ENCODE results near the gene ZFYVE19.

Gene ZFYVE19, protein sequence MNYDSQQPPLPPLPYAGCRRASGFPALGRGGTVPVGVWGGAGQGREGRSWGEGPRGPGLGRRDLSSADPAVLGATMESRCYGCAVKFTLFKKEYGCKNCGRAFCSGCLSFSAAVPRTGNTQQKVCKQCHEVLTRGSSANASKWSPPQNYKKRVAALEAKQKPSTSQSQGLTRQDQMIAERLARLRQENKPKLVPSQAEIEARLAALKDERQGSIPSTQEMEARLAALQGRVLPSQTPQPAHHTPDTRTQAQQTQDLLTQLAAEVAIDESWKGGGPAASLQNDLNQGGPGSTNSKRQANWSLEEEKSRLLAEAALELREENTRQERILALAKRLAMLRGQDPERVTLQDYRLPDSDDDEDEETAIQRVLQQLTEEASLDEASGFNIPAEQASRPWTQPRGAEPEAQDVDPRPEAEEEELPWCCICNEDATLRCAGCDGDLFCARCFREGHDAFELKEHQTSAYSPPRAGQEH

DNA sequence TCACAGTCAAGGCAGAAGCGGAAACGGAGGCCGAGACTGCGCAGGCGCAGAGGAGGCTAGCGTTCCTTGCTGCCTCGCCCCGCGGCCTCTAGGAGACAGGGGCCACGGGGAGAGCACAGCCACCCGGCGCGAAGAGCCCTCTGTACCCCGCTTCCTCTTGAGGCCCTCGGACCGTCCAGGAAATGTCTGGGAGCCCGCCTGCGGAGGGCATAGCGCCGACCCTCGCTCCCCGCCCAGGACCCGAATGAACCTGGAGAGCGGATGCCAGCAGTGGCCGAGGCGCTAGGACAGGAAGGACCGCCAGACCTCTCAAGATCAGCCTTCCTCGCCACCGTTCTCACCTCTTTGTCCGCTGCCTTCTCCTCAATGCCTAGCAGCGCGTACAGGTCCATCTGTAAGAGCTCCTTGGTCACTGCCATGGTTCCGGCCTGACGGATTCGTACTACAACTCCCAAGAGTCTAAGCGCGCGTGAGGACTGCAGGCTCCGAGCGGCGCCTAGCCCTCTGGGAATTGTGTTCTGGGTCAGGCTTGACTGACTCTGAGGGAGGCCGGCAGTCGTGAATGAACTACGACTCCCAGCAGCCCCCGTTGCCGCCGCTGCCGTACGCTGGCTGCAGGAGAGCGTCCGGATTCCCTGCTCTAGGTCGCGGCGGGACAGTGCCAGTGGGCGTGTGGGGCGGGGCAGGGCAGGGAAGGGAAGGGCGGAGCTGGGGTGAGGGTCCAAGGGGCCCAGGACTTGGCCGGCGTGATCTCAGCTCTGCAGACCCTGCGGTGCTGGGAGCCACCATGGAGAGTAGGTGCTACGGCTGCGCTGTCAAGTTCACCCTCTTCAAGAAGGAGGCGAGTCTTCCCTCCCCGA lies at the start of gene ZFYVE19, which contains the start of gene DNAJC17:
TSS of gene ZFYVE19 (plus strand) at position 62 of the 860 bp plus-strand sequence. CDS start at position 563, 501 bp downstream.
TSS of gene DNAJC17 (minus strand) at position 446 of the 860 bp plus-strand sequence. CDS start at position 419, 27 bp downstream.
- peak; percentile 91 for DNase-seq

GRCh38 chr15:40759961-40760360 lies 46.9 kb upstream of the ZFYVE19 start:
- DNase-seq, result no peak

- DNase-seq, result no peak
Measured at GRCh38 chr15:40762919-40763800, 43.7 kb upstream of the ZFYVE19 start.

DNA sequence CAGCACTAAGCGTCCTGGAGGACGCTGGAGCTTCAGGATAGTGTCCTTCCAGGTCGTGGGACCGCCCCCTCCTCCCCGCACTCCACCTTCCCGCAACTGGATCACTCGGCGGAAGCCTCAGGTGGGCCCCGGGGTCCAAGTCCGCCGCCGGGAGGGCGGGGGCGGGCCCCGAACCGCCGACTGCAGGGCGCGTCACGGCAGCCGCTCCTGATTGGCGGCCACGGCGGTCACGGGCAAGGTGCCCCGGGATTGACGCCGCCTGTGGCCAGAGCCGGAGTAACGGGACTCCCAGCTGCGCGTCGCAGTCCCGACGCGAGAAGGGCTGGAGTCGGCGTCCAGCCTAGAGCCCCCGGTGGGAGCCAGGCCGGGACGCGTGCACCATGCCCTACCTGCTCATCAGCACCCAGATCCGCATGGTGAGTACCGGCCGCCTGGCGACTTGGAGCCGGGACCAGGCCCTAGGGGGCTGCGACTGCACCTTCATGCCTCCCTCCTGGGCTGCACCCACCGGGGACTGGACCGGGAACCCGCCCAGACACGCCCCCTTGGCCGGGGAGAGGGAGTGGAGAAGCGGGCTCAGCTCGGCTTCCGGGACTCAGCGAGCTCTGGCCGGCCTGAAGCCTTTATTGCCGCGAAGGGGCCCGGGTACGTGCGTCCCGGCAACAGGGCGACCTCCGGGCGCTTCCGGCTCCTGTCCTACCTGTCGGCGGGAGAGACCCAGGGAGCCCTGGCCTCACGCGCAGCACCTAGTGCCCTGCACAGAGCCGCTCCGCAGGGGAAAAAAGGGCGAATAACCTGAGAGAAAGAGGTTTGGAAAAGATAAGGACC lies 42.9 kb upstream of the ZFYVE19 start, which contains the start of gene GCHFR:
TSS of gene GCHFR (plus strand) at position 268 of the 828 bp plus-strand sequence. CDS start at position 381, 113 bp downstream.
- peak; percentile 42 for DNase-seq

DNA sequence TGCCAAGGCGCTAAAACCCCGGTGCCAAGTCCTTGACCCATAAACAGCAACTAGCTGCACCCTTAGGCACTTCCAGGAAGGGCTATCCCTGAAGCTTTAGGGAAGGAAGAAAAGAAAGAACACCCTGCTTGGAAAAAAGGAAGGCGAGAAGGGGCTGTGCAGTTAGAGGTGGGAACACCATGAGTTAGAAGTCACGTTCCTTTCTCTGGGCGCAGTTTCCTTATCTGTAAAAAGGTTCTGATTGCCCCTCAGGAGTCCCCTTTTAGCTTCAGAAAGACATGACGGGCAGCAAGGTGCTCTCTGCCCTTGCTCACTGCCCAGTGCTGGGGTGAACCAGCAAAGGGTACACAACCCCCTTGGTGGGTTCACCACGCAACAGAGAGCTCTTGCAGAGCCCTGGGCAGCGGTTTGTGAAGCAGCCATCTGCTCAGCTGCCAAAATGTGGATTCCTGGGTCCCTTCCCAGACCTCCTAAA lies 42.2 kb upstream of the ZFYVE19 start:
- no peak for DNase-seq

DNA sequence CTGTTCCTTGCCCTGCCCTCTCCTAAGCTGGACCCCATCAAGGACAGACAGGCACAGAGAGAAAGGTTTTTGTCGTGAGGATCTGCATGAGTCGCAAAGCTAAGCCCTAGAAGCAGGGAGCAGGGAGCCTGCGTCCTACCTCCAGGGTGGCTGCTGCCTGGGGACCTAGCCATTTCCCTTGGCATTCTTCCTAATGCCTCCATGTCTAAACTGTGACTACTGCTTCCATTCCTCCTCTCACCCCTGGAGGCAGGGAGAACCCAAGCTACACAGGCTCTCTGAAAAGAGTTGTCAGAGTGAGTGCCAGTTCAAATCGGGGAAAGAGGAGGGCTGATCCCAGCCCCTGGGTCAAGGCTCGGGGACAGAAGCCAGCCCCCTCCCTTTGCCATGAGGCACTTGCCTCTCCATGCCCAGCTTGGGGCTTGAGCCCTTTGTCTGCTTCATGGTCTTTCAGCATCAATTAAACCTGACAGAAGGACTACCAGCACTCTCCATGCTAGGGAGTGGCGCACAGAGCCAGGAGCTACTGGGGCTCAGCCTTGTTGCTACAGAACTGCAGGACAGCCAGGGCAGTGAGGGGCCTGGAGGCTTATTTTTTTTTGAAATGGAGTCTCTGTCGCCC lies 40.6 kb upstream of the ZFYVE19 start:
- no peak for DNase-seq

DNA sequence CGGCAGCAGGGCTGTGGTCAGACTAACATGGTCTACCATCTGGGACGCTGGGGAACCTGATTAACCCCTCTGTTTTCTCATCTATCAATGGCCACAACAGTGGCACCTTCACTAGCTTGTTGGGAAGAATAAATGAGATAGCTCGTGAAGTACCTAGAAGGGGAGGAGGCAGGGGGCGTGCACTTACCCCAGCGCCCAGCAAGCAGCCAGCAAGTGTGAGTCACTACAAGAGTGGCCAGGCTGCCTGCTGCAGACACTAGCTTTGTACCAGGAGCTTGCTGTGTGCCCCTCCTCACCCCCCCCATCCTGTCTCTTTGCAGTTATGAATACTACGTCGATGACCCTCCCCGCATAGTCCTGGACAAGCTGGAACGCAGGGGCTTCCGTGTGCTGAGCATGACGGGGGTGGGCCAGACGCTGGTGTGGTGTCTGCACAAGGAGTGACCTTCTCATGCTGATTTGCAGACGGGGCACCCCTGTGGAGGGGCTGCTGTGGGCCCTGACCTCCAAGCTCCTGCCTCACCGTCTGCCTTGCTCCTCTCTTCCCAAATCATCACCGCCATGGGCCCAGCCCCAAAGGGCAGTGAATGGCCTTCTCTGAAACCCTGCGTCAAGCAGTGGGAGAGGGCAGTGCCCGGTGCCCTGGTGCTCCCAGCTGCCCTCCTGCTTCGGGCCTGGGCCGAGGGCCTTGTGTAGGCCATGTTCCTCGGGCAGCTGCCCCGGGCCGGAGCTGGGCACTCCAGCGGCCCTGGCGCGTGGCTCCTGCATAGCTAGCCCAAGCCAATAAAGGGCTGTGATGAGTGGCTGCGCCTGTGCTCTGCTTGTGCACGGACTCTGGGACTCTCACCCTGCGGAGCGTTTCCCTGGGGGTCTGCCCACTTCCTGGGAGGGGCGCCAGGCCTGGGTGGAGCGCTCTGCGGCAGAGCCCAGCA lies 39.7 kb upstream of the ZFYVE19 start:
- DNase-seq, result no peak

- no peak for DNase-seq
Measured at GRCh38 chr15:40767838-40768500, 38.9 kb upstream of the ZFYVE19 start.

- no peak for DNase-seq
Measured at GRCh38 chr15:40768521-40769273, 38.2 kb upstream of the ZFYVE19 start.

- DNase-seq, result peak; percentile 48
Measured at GRCh38 chr15:40769274-40770146, 37.4 kb upstream of the ZFYVE19 start, which contains the start of gene C15orf62. TSS of gene C15orf62 (plus strand) at chr15:40769980. CDS start at chr15:40770496, 516 bp downstream.

DNA sequence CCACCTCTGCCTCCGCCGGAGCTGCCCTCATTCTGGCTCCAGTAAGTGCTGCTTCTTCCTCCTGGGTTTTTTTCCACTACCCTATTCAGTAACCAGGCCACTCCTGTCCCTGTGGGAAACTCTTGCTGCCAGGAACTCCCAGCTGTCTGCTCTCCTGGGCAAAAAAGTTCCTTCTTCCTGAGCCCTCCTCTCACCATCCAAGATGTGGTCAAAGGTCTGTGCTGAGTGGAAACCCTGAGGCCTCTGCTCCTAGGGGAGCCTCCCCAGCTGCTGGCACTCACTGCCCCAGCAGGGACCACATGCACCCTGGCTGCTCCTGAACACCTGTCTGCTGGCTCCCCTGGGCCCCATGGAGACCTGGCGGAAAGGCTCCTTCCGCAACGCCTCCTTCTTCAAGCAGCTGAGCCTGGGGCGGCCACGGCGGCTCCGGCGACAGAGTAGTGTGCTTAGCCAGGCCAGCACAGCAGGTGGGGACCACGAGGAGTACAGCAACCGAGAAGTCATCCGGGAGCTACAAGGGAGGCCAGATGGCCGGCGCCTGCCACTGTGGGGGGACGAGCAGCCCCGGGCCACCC lies 36.7 kb upstream of the ZFYVE19 start:
- no peak for DNase-seq

GRCh38 chr15:40771242-40771641 lies 35.6 kb upstream of the ZFYVE19 start:
- no peak for DNase-seq

GRCh38 chr15:40772014-40772413 lies 34.9 kb upstream of the ZFYVE19 start:
- no peak for DNase-seq

DNA sequence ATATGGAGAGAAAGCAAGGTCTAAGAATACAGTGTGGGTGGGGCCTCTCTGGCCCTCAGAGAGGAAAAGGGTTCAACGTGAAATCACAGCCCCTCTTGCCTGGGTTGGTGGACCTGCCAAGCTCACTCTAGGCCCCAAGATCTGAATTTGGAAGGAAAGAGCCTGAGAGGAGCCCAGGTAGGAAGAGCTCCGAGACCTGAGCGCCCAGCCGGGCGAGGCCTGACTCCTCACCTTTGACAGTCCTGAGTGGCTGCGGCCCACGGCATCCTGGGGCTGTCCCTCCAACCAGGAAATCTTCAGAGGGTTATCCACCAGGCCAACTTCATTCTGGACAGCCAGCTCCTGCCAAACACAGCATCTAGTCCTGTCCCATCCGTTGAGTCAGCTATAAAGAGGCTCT lies 33.4 kb upstream of the ZFYVE19 start:
- DNase-seq, result no peak

- no peak for DNase-seq
Measured at GRCh38 chr15:40773902-40774301, 33.0 kb upstream of the ZFYVE19 start.

GRCh38 chr15:40775007-40775406 lies 31.9 kb upstream of the ZFYVE19 start:
- no peak for DNase-seq
